Lung microvascular endothelial cell (primary cell): Measurements from ENCODE around the gene GSTP1. TPM values are rescaled to one million over a fixed set of nuclear protein-coding genes. Genes with fewer than 3 reads are reported as not detected.
"Not testable (repeated sequence)": the region's sequence is repeated elsewhere in the genome, so short reads cannot be mapped to it uniquely, and the experiment has no call there.

Experiments used
- DNase-seq, 2 donors: peaks; one replicate each; pipeline versions ENCODE4 v3.0.0 to v3.0.0-alpha.2; 2010; ENCODE audit warnings: low read depth in 2 of 2
- total RNA-seq: library from RNA; depleted of rRNA; stranded (reverse); fragments of >200 nt; gene quantifications from 2 replicates; pipeline ENCODE4 v1.2.1, GENCODE V29; 2014

The GSTP1 gene
- 638 and 947 TPM in 2 replicates for total RNA-seq

- DNase-seq = peak; percentile 92 to 93
These were observed at the start of gene GSTP1 for GRCh38 chr11:67583247-67584204. Gene GSTP1, plus strand, starts transcription at chr11:67583812. Its CDS starts 32 bp downstream, at chr11:67583844.

GRCh38 chr11:67534070-67534679 is 49.4 kb upstream of the GSTP1 start:
- no peak for DNase-seq

DNA sequence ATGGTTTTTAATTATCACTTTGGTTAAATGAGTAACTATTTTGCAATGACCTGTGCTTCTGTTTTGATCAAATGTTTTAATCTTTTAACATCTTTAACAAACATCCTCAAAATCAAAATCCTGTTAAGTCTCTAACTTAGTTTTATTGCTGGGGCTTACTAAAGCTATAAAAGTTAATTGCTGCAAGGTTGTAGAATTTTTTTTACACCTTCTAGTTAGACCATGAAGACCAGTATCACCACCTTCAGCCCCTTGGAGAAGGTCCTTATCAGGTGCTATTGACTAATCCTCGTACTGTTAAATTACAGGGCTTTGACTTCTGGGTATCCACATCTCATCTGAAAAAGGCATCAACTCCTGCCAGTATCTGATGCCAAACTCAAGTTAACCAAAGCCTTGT is 48.1 kb upstream of the GSTP1 start:
- no peak for DNase-seq

DNA sequence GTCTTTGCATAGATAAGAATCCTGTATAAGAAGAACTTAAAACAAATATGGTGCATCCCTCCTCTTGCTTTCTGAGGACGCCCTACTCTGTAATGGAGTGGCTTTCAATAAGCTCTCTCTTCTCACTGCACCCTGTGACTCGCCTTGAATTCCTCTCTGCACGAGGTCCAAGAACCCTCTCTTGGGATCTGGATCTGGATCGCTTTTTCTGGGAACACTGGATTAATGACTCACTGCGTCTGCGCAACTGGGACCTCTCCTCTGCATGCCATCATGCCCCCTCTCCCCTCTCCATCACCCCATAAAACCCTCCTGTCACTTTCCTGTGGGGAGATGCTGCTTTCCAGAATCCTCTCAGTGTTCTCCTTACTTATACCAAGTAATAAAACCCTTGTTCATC is 45.3 kb upstream of the GSTP1 start:
- DNase-seq = no peak

- DNase-seq = no peak
These were observed 44.6 kb upstream of the GSTP1 start for GRCh38 chr11:67538823-67539505.

DNA sequence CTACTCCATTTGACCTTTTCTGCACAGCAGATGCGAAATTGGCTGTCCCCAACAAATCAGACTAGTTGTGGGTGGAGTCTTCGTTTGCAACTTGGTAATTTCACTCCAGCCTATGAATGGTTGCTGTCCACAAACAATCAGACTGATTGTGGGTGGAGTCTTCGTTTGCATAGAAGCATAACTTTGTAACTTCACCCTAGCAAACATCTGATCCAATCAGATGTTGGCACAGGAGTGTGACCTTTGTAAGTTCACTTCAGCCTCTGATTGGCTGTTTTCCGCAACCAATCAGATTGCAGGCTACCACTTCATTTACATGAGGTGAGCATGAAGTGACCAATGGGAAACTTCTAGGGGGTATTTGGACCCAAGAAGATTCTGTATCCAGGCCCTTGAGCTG is 44.1 kb upstream of the GSTP1 start:
- DNase-seq = no peak

GRCh38 chr11:67541198-67541597 is 42.4 kb upstream of the GSTP1 start:
- DNase-seq = no peak

DNA sequence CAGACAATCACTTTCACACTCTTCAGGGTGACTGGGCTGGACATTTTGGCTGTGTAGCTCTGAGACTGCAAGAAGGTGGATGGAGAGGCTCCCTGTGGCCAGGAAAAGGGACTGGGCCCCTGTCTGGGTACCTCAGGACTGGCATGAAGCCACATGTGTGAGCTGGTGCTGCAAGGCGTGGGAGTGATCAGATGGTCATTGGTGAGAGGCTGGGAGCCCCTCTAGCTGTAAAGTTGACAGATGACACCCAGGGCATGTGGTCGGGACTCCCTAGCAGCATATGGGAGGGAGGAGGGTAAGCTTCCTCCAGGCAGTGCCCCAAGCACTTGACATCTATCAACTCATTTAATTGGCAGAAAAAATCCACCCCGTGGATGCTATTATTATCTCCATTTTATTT is 41.4 kb upstream of the GSTP1 start:
- no peak for DNase-seq

DNA sequence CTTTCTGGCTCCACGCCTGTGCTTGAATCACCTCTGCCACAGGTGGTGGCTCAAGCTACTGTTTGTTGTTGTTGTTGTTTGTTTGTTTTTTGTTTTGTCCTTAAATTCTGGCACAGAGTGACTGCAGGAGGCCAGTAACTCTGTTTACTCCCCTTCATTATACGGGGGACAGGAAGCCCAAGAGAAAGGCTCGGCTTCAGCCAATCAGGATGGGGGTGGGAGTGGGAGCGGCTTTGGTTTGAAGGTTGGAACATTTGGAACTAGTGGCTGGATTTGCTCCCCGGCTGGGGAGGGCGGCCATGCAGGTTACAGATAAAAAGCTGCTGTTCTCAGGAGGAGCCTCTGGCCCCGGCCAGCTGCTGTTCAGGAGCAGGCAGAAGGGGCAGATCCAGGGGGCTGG is 40.6 kb upstream of the GSTP1 start:
- DNase-seq = no peak

DNA sequence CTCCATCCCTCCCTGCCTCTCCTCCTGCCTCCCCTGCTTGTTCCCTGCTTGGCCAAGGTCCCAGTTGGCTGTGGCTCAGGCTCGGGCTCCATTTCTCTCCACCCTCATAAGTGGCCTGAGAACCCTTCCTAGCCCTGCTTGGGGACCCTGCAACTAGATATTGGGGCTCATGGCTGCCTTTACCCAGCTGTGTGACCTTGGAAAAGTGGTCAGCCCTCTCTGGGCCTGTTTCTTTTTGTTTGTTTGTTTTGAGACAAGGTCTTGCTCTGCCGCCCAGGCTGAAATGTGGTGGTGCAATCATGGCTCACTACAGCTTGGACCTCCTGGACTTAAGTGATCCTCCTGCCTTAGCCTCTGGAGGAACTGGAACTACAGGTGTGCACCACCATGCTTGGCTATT is 40.0 kb upstream of the GSTP1 start:
- no peak for DNase-seq

- DNase-seq = no peak
These were observed 38.9 kb upstream of the GSTP1 start for GRCh38 chr11:67544616-67545242.

- no peak for DNase-seq
These were observed 38.3 kb upstream of the GSTP1 start for GRCh38 chr11:67545280-67545679.

GRCh38 chr11:67548112-67548511 is 35.5 kb upstream of the GSTP1 start:
- DNase-seq = not testable (repeated sequence)

DNA sequence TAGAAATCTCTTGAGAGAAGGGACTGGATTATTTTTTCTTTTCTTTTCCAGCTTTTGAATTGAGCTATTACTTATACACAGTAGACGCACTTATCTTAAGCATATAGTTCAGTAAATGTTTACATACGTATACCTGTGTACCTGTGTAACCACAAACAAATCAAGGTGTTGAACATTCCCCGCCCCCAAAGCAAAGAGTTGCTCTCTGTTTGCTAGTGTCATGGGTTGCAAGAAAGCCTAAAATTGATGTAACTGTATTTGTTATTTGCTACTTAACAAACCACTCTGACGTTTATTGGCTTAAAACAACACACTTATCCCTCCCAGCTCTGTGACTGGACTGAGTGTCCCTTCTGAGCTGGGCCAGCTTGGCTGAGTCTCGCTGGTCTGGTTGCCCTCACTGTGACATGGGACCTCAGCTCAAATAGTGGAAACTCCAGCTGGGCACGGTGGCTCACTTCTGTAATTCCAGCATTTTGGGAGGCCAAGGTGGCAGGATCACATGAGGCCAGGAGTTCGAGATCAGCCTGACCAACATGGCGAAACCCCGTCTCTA is 35.0 kb upstream of the GSTP1 start:
- no peak for DNase-seq

DNA sequence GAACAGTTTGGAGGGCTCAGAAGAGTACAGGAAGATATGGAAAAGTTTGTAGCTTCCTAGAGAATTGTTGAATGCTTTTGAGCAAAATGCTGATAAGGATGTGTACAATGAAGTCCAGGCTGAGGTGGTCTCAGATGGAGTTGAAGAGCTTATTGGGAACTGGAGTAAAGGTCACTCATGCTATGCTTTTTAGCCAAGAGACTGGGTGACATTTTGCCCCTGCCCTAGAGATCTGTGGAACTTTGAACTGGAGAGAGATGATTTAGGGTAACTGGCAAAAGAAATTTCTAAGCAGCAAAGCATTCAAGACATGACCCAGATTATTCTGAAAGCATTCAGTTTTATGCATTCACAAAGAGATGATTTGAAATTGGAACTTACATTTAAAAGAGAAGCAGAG is 32.5 kb upstream of the GSTP1 start:
- no peak for DNase-seq

- not testable (repeated sequence) for DNase-seq
These were observed 31.9 kb upstream of the GSTP1 start for GRCh38 chr11:67551697-67552096.

GRCh38 chr11:67556244-67556643 is 27.4 kb upstream of the GSTP1 start:
- DNase-seq = no peak

DNA sequence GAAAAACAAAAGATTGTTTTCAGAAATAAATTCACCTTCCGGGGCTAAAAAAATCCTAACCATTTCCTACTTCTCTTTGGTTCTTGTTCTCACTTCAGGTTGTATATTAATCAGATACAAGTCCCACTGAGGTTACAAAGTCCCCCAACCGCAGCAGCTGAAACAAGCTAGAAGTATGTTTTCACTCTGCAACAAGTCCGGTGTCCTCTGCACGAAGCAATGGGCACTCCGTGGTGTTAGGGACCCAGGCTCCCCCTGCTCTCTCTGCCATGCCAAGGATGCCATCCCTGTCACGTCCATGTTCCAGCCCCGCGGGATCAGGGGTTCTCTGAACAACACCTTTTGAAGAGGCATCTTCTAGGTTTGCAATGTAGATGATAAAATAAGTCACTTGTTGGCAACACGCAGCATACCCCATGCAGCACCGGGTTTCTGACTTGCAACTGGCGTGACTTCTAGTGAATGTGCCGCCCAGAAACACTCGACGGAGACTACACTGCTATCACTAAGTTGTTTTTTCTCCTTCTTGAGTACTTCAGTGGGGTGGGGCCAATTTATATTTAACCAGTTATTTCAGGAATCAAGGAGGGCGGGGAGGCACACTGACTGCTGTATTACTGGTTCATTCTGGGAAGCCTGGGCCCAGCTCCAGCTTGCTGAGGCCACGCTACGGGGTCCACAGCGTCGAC is 25.4 kb upstream of the GSTP1 start:
- no peak for DNase-seq

DNA sequence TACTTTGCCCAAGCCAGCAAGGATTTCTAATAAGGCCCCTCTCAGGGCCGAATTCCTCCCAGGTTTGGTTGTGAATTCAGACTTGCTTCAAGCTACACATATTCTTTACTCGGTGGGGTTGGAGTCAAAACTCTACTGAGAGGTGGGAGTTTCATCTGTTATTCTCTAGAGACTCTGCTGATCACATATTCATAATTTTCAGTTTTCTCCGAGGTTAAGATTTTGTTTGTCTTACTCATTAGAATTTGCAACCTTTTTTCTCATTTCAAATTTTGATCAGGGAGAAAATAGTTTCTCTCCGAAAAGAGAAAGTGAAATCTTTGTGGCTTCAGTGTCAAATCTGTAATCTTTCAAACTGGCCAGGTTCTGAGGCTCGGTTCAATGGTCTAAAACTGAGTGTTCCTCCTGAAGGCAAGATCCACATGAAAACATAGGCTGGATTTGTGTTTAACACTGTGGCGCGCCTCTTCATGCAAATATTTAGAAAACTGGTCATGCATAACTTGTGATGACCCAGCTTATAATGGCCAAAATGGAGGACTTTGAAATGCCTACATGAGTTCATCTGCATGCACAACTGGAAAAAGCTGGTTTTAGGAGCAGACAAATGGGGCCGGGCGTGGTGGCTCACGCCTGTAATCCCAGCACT is 21.5 kb upstream of the GSTP1 start:
- DNase-seq = no peak

DNA sequence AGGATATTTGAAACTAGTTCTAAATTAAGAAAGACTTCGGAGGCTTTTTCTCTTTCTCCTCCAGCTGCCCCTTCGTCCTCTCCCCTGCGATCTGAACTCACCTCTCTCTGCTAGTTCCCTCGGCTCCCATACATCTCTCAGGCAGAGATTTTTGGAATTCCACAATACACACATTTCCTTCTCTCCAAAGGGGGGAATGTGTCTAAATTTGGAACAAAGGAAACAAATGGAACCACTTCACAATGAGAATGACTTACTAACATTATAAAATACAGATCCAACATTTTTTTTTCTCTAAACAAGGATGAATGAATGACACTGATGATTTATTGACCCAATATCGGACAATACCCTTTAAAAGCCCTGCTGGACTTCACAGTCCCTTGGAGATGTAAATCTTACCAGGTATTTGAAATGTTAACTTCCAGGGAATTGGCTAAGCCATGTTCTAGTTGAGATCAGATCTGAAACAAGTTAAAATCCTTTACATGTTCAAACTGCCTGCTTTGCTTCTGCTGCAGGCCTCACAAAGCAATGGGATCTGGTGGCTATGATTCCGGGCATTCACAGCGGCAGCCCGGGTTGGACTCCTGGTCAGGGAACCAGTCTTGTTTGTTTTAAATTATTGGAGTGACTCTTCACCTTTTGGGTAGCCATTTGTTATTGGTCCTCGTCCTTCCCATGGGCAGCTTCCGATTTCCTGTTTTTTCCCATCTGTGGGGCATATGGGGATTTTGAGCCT is 20.5 kb upstream of the GSTP1 start:
- DNase-seq = peak in 1 of 2 donors; percentile 50
